Calu3 (cell line): Measurements from ENCODE around the gene UQCRC1. TPM values are rescaled to one million over a fixed set of nuclear protein-coding genes. Genes with fewer than 3 reads are reported as not detected.

Experiments
- BruUV-seq: library from RNA; stranded (reverse); fragments of 400-500 nt; replicated peaks from 2 replicates; lab custom pipeline; 2021; lab: Mats Ljungman, UMichigan
- CTCF ChIA-PET: fragments of 300-600 bp; sonication (Branson Sonifier 250); formaldehyde crosslinking; loops from one replicate; lab custom pipeline; 2022; ENCODE audit warnings: antibody characterized with exemption; lab: Charles Lee
- DNase-seq: peaks from one replicate; pipeline ENCODE4 v3.0.0; 2022
- H3K27ac Mint-ChIP-seq: one replicate; pipeline ENCODE4 v1.8.0; 2022; ENCODE audit warnings: mixed read lengths; ENCODE audit not compliant: unreplicated experiment
- H3K27me3 Mint-ChIP-seq: one replicate; pipeline ENCODE4 v1.8.0; 2022; ENCODE audit warnings: mixed read lengths; ENCODE audit not compliant: unreplicated experiment
- H3K36me3 Mint-ChIP-seq: one replicate; pipeline ENCODE4 v1.8.0; 2022; ENCODE audit warnings: mild to moderate bottlenecking, moderate library complexity, mixed read lengths; ENCODE audit not compliant: insufficient read depth, unreplicated experiment
- H3K4me1 Mint-ChIP-seq: one replicate; pipeline ENCODE4 v1.8.0; 2022; ENCODE audit warnings: mild to moderate bottlenecking, low read depth, mixed read lengths; ENCODE audit not compliant: unreplicated experiment
- H3K4me3 Mint-ChIP-seq: one replicate; pipeline ENCODE4 v1.8.0; 2022; ENCODE audit warnings: mild to moderate bottlenecking, low read depth, moderate library complexity, mixed read lengths; ENCODE audit not compliant: unreplicated experiment
- H3K9me3 Mint-ChIP-seq: one replicate; pipeline ENCODE4 v1.8.0; 2022; ENCODE audit warnings: low read depth, mixed read lengths; ENCODE audit not compliant: unreplicated experiment
- CTCF ChIP-seq: fragments of 200-600 bp; IDR thresholded peaks from one replicate; pipeline ENCODE4 v1.8.0; 2022; ENCODE audit warnings: antibody characterized with exemption; ENCODE audit not compliant: unreplicated experiment
- intact Hi-C: fragments of 100-400 bp; cut with micrococcal nuclease; formaldehyde crosslinking; loops from one replicate; pipeline ENCODE4 v1.10.0; 2022; ENCODE audit not compliant: unreplicated experiment
- total RNA-seq: library from RNA; stranded (reverse); gene quantifications from 2 replicates; pipeline ENCODE4 v1.2.3, GENCODE V29; 2022

UQCRC1 gene
- total RNA-seq, 1 experiment from 2014 or later, result 207 TPM

- no peak overlapping the region for H3K4me3 Mint-ChIP-seq
- no peak for TF ChIP-seq CTCF
- no peaks in the 10 kb centered on the region for H3K9me3 Mint-ChIP-seq
These were observed 4.6 kb upstream of the UQCRC1 start for GRCh38 chr3:48614044-48614443.

GRCh38 chr3:48612309-48612708, 2.9 kb upstream of the UQCRC1 start:
- CTCF ChIA-PET, result interaction anchor here (0.6 to 0.7 kb wide), 2 partner anchors 58 to 64 kb away, joined by 3 to 4 read pairs; no protein-coding TSS in a partner anchor
- Mint-ChIP-seq H3K27ac (no peak overlapping the region), H3K9me3 (no peaks in the 10 kb centered on the region), H3K27me3 (no peaks in the 10 kb centered on the region), H3K4me3 (no peak overlapping the region), H3K4me1 (no peaks in the 10 kb centered on the region), H3K36me3 (peaks cover 24% of the 10 kb centered on the region)
- no peak for TF ChIP-seq CTCF
- DNase-seq, result no peak
- intact Hi-C loops, result no loop called here
- no TSS peak for BruUV-seq

More at GRCh38 chr3:48614044-48614443, 4.6 kb upstream of the UQCRC1 start:
- CTCF ChIA-PET, result interaction anchor here (0.6 to 0.7 kb wide), 3 partner anchors 50 to 789 kb away, joined by 3 to 4 read pairs (median 3); partner anchors contain the start of gene UCN2
- Mint-ChIP-seq H3K36me3 (peaks cover 9% of the 10 kb centered on the region), H3K27me3 (no peaks in the 10 kb centered on the region), H3K4me1 (no peaks in the 10 kb centered on the region), H3K27ac (no peak overlapping the region)
- intact Hi-C loops, result no loop called here
- no peak for DNase-seq
- BruUV-seq, result no TSS peak

GRCh38 chr3:48607519-48607918, 1.9 kb downstream of the UQCRC1 start:
- CTCF ChIA-PET, result interaction anchor here (0.6 kb wide), 1 partner anchor 300 kb away, joined by 6 read pairs; no protein-coding TSS in a partner anchor
- Mint-ChIP-seq H3K4me3 (no peak overlapping the region), H3K27me3 (no peaks in the 10 kb centered on the region), H3K4me1 (no peaks in the 10 kb centered on the region), H3K9me3 (no peaks in the 10 kb centered on the region), H3K36me3 (peaks cover 49% of the 10 kb centered on the region), H3K27ac (no peak overlapping the region)
- intact Hi-C loops, result no loop called here
- BruUV-seq, result no TSS peak
- DNase-seq, result no peak
- TF ChIP-seq CTCF, result no peak

GRCh38 chr3:48601622-48601994, 7.8 kb downstream of the UQCRC1 start:
- TF ChIP-seq CTCF, result no peak
- CTCF ChIA-PET, result no interaction called here
- peaks cover 1% of the 10 kb centered on the region for H3K4me1 Mint-ChIP-seq
- no peak for DNase-seq
- H3K36me3 Mint-ChIP-seq, result peaks cover 39% of the 10 kb centered on the region
- no peaks in the 10 kb centered on the region for H3K27me3 Mint-ChIP-seq
- BruUV-seq, result no TSS peak
- no peak overlapping the region for H3K4me3 Mint-ChIP-seq
- intact Hi-C loops, result no loop called here
- no peaks in the 10 kb centered on the region for H3K9me3 Mint-ChIP-seq
- no peak overlapping the region for H3K27ac Mint-ChIP-seq
